Mesenchymal stem cell (in vitro differentiated cells and primary cell): ENCODE data around the gene NDFIP2.

Experiments used
- DNase-seq: peaks from one replicate; pipeline ENCODE4 v3.0.0-alpha.2; 2013
- H2AFZ ChIP-seq: one replicate; pipeline ENCODE4 v1.6.1; 2013; ENCODE audit warnings: low read depth, mild to moderate bottlenecking, control low read depth, inconsistent platforms, low read length, moderate library complexity
- H2AK5ac ChIP-seq: 2 replicates; pipeline ENCODE4 v1.6.1; 2013; ENCODE audit warnings: low read length, moderate library complexity, mild to moderate bottlenecking, inconsistent platforms; ENCODE audit not compliant: severe bottlenecking
- H2BK120ac ChIP-seq: one replicate; pipeline ENCODE4 v1.6.1; 2013; ENCODE audit warnings: low read depth, mild to moderate bottlenecking, inconsistent platforms, low read length, moderate library complexity
- H2BK12ac ChIP-seq, 2 experiments: one replicate each; pipeline ENCODE4 v1.6.1; 2013; ENCODE audit warnings: inconsistent platforms in 2 of 2, low read length in 2 of 2, mild to moderate bottlenecking in 2 of 2, moderate library complexity in 2 of 2, control low read depth in 1 of 2
- H2BK15ac ChIP-seq: one replicate; pipeline ENCODE4 v1.6.1; 2013; ENCODE audit warnings: mild to moderate bottlenecking, low read depth, inconsistent platforms; ENCODE audit not compliant: poor library complexity, severe bottlenecking
- H2BK5ac ChIP-seq: 2 replicates; pipeline ENCODE4 v1.6.1; 2013; ENCODE audit warnings: low read depth, mild to moderate bottlenecking, low read length, control low read depth, inconsistent platforms; ENCODE audit not compliant: poor library complexity, severe bottlenecking
- H3K14ac ChIP-seq, 2 experiments: one replicate each; pipeline ENCODE4 v1.6.1; 2013; ENCODE audit warnings: inconsistent platforms in 2 of 2, low read length in 2 of 2, control low read depth in 1 of 2, mild to moderate bottlenecking in 1 of 2, moderate library complexity in 1 of 2
- H3K18ac ChIP-seq, 2 experiments: one replicate each; pipeline ENCODE4 v1.6.1; 2013; ENCODE audit warnings: inconsistent platforms in 2 of 2, low read length in 2 of 2, control low read depth in 1 of 2, low read depth in 1 of 2, mild to moderate bottlenecking in 1 of 2
- H3K23ac ChIP-seq, 2 experiments: one replicate each; pipeline ENCODE4 v1.6.1; 2013; ENCODE audit warnings: inconsistent platforms in 2 of 2, low read length in 2 of 2, mild to moderate bottlenecking in 2 of 2, moderate library complexity in 2 of 2, control low read depth in 1 of 2
- H3K27ac ChIP-seq: 2 replicates; pipeline ENCODE4 v1.5.1; 2013; ENCODE audit warnings: mild to moderate bottlenecking, moderate library complexity, low read length, control low read depth, inconsistent platforms; ENCODE audit not compliant: poor library complexity, severe bottlenecking
- H3K27me3 ChIP-seq, 2 experiments: 2 replicates each; pipeline versions ENCODE4 v1.6.1 to v1.7.0; 2013; ENCODE audit warnings: low read length in 2 of 2, mild to moderate bottlenecking in 2 of 2, moderate library complexity in 2 of 2, control low read depth in 1 of 2, inconsistent platforms in 1 of 2; ENCODE audit not compliant: control insufficient read depth in 1 of 2, insufficient read depth in 1 of 2
- H3K36me3 ChIP-seq, 2 experiments: 2 replicates each; pipeline versions ENCODE4 v1.6.1 to v1.7.0; 2013; ENCODE audit warnings: low read length in 2 of 2, control low read depth in 1 of 2, inconsistent platforms in 1 of 2, low read depth in 1 of 2, mild to moderate bottlenecking in 1 of 2; ENCODE audit not compliant: insufficient read depth in 2 of 2, control insufficient read depth in 1 of 2
- H3K4ac ChIP-seq, 2 experiments: one replicate each; pipeline ENCODE4 v1.6.1; 2013; ENCODE audit warnings: inconsistent platforms in 2 of 2, low read length in 2 of 2, mild to moderate bottlenecking in 2 of 2, moderate library complexity in 2 of 2, control low read depth in 1 of 2, low read depth in 1 of 2
- H3K4me1 ChIP-seq: 2 replicates; pipeline ENCODE4 v1.6.1; 2013; ENCODE audit warnings: low read depth, low read length, control low read depth; ENCODE audit not compliant: control insufficient read depth, insufficient read depth
- H3K4me2 ChIP-seq: 2 replicates; pipeline ENCODE4 v1.6.1; 2013; ENCODE audit warnings: low read length, mild to moderate bottlenecking, inconsistent platforms; ENCODE audit not compliant: poor library complexity, severe bottlenecking
- H3K4me3 ChIP-seq, 2 experiments: 2 replicates each; pipeline versions ENCODE4 v1.5.1 to v1.7.0; 2013; ENCODE audit warnings: low read length in 2 of 2, mild to moderate bottlenecking in 2 of 2, control low read depth in 1 of 2, low read depth in 1 of 2; ENCODE audit not compliant: insufficient read depth in 1 of 2
- H3K79me1 ChIP-seq: replicated peaks from 2 replicates; pipeline ENCODE4 v1.6.1; 2013; ENCODE audit warnings: mild to moderate bottlenecking, control low read depth, low read length, inconsistent platforms; ENCODE audit not compliant: poor library complexity, severe bottlenecking
- H3K9ac ChIP-seq: 2 replicates; pipeline ENCODE4 v1.7.0; 2013; ENCODE audit warnings: mild to moderate bottlenecking, low read length, moderate library complexity
- H3K9me3 ChIP-seq: 2 replicates; pipeline ENCODE4 v1.7.0; 2013; ENCODE audit warnings: mild to moderate bottlenecking, low read length; ENCODE audit not compliant: control insufficient read depth
- H4K8ac ChIP-seq: one replicate; pipeline ENCODE4 v1.6.1; 2013; ENCODE audit warnings: inconsistent platforms, mild to moderate bottlenecking, low read length, moderate library complexity
- H4K91ac ChIP-seq: one replicate; pipeline ENCODE4 v1.6.1; 2013; ENCODE audit warnings: mild to moderate bottlenecking, low read length, inconsistent platforms
- WGBS: methylation state at CpG from one replicate; pipeline ENCODE4 v1.1.7; 2013; ENCODE audit warnings: mixed read lengths; 5-methylcytosine and 5-hydroxymethylcytosine counted together

Gene NDFIP2

DNA sequence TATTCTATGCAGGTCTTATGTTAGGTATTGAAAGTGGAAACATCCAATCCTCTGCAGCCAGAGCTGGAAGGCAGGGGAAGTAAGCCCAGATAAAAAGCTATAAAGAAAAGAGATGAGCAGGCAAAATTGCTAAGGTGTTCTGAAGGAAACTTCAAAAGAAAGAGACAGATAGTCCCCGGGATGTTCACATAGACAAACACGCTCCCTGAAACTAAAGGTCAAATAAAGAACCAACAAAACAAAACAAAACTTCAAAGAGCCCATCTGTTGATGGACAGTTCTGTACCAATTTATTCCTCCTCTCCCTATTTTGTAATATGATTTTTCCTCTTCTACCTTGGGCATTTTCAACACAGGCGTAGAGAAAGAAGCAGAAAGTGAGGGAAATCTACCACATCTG is 11.3 kb upstream of the NDFIP2 start:
- Histone ChIP-seq H2BK5ac (no peak overlapping the region), H3K36me3 (no peaks in the 10 kb centered on the region), H2BK15ac (no peak overlapping the region), H3K27ac (no peak overlapping the region), H3K4me1 (no peaks in the 10 kb centered on the region), H2BK120ac (no peak overlapping the region), H3K4me2 (no peak overlapping the region), H3K9ac (no peak overlapping the region), H2BK12ac (no peak overlapping the region), H3K79me1 (no peaks in the 10 kb centered on the region), H3K9me3 (no peaks in the 10 kb centered on the region), H4K91ac (no peak overlapping the region), H2AFZ (no peak overlapping the region), H3K4ac (no peak overlapping the region), H4K8ac (no peak overlapping the region), H3K27me3 (no peaks in the 10 kb centered on the region), H3K4me3 (no peak overlapping the region), H3K14ac (no peak overlapping the region), H3K18ac (no peak overlapping the region), H2AK5ac (no peak overlapping the region), H3K23ac (no peak overlapping the region)
- DNase-seq = no peak
- 92% methylated on average over 3 of the region's 3 CpGs for WGBS

DNA sequence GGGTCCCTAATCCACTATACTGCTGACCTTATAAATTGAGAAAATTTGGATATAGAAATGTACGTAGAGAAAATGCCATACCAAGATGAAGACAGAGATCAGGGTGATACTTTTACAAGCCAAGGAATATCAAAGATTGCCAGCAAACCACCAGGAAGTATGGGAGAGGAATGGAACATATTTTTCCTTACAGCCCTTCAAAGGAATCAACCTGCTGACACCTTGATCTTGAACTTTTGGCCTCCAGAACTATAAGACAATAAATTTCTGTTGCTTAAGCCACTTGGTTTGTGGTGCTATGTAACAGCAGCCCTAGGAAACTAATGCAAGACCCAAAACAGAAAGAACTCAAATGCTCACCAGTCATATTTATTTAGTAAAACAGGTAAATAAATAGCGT is 10.3 kb upstream of the NDFIP2 start:
- no peak overlapping the region for H2AK5ac ChIP-seq
- H3K23ac ChIP-seq = no peak overlapping the region
- no peak overlapping the region for H3K4me3 ChIP-seq
- no CpG with 5 or more reads among the region's 2 CpGs for WGBS
- no peak overlapping the region for H2BK12ac ChIP-seq
- no peak overlapping the region for H3K4me2 ChIP-seq
- H3K79me1 ChIP-seq = no peaks in the 10 kb centered on the region
- no peak overlapping the region for H3K4ac ChIP-seq
- no peaks in the 10 kb centered on the region for H3K36me3 ChIP-seq
- no peak overlapping the region for H3K9ac ChIP-seq
- no peak overlapping the region for H2AFZ ChIP-seq
- no peak overlapping the region for H2BK120ac ChIP-seq
- no peak overlapping the region for H3K27ac ChIP-seq
- H3K9me3 ChIP-seq = no peaks in the 10 kb centered on the region
- H3K18ac ChIP-seq = no peak overlapping the region
- DNase-seq = no peak
- no peak overlapping the region for H4K8ac ChIP-seq
- no peak overlapping the region for H2BK5ac ChIP-seq
- no peaks in the 10 kb centered on the region for H3K27me3 ChIP-seq
- H3K14ac ChIP-seq = no peak overlapping the region
- H2BK15ac ChIP-seq = no peak overlapping the region
- H3K4me1 ChIP-seq = no peaks in the 10 kb centered on the region
- H4K91ac ChIP-seq = no peak overlapping the region

DNA sequence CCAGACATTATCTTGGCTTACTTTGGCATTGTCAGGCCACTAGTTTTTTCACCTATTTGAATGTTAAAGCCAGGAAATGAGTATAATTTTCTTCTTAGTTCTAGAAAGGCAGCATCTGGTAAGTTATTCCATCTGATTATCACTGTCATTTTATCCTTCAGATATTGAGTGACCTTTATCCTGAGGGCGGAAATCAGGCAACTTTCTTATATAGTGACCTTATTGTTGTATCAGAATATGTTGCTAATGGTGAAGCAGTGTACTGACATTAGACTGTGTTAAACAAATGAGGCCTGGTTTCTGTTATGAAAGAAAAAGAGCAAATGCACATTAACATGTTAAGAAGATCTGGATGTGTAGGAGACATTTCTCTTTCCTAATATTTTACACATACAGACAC is 5.4 kb upstream of the NDFIP2 start:
- Histone ChIP-seq H3K4me2 (no peak overlapping the region), H4K91ac (no peak overlapping the region), H2BK12ac (no peak overlapping the region), H4K8ac (no peak overlapping the region), H2BK120ac (no peak overlapping the region), H3K23ac (no peak overlapping the region), H3K27ac (no peak overlapping the region), H2AK5ac (no peak overlapping the region), H3K9me3 (no peaks in the 10 kb centered on the region), H2BK5ac (no peak overlapping the region), H3K27me3 (peaks cover 0 to 13% of the 10 kb centered on the region in 2 experiments), H3K4me1 (no peaks in the 10 kb centered on the region), H3K14ac (no peak overlapping the region), H3K9ac (no peak overlapping the region), H2AFZ (no peak overlapping the region), H3K4ac (no peak overlapping the region), H3K4me3 (no peak overlapping the region), H3K79me1 (no peaks in the 10 kb centered on the region), H3K18ac (no peak overlapping the region), H3K36me3 (no peaks in the 10 kb centered on the region), H2BK15ac (no peak overlapping the region)
- no peak for DNase-seq
- 91% methylated on average over 1 of the region's 1 CpG for WGBS

GRCh38 chr13:79477968-79478367 is 3.0 kb upstream of the NDFIP2 start:
- 79% methylated on average over 3 of the region's 3 CpGs for WGBS
- Histone ChIP-seq H3K14ac (no peak overlapping the region), H2BK5ac (no peak overlapping the region), H2BK12ac (no peak overlapping the region), H3K9me3 (no peaks in the 10 kb centered on the region), H3K4me2 (no peak overlapping the region), H3K27ac (no peak overlapping the region), H3K4ac (no peak overlapping the region), H3K9ac (no peak overlapping the region), H3K23ac (no peak overlapping the region), H2BK120ac (no peak overlapping the region), H3K36me3 (no peaks in the 10 kb centered on the region), H2AFZ (no peak overlapping the region), H3K4me1 (peaks cover 3% of the 10 kb centered on the region), H4K91ac (no peak overlapping the region), H2BK15ac (no peak overlapping the region), H3K4me3 (no peak overlapping the region), H2AK5ac (no peak overlapping the region), H3K27me3 (peaks cover 0 to 13% of the 10 kb centered on the region in 2 experiments), H3K18ac (peak overlapping the region in 1 of 2 experiments; percentile 3), H4K8ac (no peak overlapping the region), H3K79me1 (no peaks in the 10 kb centered on the region)
- DNase-seq = no peak
